GM18907 (cell line): ENCODE data around the gene BSPRY.
"Not testable (repeated sequence)": the region's sequence is repeated elsewhere in the genome, so short reads cannot be mapped to it uniquely, and the experiment has no call there.

ENCODE experiments used
- ATAC-seq: cut with Tn5 transposase; IDR thresholded peaks from one replicate; pipeline ENCODE4 v1.9.1; 2021; ENCODE audit warnings: mild to moderate bottlenecking, moderate library complexity; ENCODE audit not compliant: unreplicated experiment

The BSPRY gene

DNA sequence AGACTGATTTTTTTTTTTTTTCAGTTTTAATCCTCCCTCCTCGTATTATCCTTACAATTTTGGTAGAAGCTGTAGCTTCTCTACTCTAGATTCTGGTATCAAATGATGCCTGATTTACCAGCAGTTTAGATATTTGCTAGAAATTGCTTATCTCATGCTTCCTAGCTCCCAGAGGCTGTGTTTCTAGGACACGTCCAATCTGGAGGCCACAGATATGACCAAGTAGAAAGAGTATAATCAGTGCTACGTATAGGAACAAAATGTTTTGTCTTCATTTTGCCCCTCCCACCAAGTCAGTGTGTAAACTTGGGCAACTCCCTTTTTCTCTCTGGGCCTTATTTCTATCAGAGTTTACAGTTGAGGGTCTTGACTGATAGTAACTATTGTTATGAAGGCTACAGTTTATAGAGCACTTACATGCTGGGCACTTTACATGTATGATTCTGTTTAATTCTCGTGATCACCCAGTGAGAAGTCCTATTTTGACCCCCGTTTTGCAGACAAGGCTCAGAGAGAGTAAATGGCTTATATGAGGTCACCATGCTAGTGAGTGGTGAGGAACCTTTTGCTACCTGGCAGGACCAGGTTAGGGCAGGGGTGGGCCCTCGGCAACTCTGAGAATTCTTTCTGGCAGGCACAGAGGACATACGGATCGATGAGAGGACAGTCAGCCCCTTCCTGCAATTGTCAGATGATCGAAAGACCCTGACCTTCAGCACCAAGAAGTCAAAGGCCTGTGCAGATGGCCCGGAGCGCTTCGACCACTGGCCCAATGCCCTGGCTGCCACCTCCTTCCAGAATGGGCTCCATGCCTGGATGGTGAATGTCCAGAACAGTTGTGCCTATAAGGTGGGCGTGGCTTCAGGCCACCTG, 19.9 kb downstream of the BSPRY start:
- no peak for ATAC-seq

DNA sequence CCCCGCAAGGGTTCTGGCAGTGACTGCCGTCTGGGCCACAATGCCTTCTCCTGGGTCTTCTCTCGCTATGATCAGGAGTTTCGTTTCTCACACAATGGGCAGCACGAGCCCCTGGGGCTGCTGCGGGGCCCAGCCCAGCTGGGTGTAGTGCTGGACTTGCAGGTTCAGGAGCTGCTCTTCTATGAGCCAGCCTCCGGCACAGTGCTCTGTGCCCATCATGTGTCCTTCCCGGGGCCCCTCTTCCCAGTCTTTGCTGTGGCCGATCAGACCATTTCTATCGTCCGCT, 20.5 kb downstream of the BSPRY start:
- no peak for ATAC-seq

DNA sequence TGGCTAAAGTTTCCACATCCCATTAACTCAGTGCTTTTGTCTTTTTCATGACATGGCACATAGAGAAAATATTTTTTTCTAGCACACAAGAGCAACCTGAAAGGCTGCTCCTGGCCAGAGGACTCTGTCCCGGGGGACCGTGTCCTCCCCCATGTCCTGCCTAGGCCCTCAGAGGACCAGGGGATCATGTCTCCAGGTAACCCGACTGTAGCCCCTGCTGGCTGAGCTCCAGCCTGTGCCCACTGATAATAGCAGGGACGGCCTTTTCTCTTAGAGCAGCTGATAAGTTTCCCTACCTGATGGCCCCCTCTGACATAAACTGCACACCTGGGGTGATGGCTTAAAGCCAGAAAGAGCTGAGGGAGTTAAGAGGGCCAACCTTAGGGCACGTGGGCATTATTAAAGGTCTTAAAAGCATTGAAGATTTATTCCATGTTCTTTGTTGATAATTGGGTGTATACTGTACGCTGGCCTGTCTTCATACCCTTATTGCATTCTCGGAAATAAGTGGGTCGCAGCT, 21.5 kb downstream of the BSPRY start:
- ATAC-seq, result no peak

DNA sequence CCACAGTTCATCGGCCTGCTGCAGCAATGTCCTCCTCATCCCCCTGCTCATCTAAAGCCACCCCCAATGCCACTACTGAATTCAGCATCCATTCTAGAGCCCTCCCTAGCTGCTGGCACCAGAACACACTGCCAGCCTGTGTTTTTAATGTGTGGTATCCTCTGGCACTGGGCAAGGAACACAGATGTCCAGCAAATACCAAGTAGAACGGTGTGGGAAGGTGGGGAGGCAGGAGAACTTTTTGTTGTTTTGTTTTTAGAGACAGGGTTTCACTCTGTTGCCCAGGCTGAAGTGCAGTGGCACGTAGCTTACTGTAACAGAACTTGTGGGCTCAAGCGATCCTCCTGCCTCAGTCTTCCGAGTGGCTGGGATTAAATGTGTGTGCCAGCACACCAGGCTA, 22.7 kb downstream of the BSPRY start:
- ATAC-seq, result no peak

DNA sequence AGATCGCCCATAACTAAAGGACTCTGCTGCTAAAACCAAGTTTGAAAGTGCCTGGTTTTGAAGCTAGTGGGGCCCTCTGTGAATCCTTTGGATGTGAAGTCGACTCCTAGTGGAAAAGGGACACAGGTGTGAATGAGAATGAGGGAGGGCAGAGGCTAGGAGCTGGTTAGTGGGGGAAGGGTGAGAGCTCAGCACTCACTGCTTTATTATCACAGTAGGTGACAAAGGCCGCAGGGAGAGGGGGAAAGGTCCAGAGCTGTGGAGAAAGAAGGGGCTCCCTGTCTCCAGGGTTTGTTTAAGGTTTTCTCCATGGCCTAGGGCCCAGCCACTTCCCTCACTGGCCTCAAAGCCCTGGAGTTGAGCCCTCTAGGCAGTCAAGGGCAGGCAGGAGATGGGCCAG, 23.9 kb downstream of the BSPRY start:
- ATAC-seq, result no peak

DNA sequence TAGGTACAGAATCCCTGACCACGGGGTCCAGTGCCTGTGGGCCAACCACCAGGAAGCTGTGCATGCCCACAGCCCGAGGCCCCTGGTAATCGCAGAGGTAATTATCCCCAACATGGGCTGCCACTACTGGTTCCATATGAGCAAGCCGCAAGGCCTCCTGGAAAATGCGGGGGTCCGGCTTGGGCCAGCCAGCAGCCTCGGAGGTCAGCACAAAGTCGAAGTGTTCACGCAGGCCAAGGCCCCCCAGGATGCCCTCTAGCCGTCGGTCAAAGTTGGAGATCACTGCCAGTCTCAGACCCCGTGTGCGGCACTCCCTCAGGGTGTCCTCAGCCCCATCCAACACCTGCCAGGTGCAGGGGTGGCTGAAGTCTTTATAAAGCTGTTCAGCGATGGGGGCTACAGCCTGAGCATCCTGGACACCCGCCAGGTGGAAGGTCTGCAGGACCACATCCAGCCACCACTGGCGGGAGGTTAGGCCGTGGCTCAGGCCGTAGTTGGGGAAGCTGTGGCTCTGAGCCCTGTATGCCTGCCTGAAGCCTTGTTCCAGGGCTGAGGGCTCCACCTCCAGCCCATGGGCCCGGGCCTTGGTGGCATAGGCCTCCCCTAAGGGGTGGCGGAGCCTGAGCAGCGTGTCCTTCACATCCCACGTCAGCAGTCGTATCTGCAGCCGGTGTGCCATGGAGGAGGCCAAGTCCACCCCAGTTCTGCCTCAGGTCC, 24.5 kb downstream of the BSPRY start:
- ATAC-seq, result no peak

DNA sequence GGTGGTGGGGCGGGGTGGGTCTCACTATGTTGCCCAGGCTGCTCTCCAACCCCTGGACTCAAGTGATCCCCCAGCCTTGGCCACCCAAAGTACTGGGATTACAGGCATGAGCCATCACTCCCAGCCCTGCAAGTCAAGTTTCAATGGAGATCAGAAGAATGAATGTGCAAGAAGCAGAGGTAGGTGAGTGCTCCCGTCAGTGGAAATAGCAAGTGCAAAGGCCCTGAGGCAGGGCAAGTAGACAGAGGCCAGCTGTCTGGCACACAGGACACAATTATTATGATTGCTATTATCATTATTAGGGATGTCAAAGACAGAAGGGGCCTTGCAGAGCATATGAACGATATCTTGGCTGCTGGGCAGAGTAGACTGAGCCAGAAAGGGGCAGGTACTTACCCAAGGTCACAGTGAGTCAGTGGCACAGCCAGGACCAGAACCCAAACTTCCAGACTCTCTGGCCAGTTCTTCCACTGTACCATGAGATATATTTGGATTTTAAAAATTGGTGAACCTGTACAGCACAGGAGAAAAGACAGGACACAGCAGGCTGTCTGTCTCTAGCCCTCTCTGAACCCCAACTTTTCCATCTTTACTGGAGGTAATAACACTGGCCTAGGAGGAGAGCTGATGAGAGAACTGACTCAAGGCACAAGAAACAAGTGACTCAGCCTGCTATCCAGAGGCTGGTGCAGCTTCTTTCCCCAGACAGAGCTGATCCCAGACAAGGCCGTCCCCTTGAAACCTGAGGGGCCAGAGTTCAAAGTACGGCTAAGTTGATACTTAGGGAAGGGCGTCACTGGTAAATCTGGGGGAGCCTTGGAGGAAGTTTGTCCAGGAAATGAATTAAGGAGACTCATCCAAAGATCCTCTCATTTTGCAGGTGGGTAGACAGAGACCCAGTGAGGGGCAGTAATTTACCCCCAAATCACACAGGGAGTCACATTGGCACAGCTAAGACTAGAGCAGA, 26.0 kb downstream of the BSPRY start:
- ATAC-seq, result no peak

DNA sequence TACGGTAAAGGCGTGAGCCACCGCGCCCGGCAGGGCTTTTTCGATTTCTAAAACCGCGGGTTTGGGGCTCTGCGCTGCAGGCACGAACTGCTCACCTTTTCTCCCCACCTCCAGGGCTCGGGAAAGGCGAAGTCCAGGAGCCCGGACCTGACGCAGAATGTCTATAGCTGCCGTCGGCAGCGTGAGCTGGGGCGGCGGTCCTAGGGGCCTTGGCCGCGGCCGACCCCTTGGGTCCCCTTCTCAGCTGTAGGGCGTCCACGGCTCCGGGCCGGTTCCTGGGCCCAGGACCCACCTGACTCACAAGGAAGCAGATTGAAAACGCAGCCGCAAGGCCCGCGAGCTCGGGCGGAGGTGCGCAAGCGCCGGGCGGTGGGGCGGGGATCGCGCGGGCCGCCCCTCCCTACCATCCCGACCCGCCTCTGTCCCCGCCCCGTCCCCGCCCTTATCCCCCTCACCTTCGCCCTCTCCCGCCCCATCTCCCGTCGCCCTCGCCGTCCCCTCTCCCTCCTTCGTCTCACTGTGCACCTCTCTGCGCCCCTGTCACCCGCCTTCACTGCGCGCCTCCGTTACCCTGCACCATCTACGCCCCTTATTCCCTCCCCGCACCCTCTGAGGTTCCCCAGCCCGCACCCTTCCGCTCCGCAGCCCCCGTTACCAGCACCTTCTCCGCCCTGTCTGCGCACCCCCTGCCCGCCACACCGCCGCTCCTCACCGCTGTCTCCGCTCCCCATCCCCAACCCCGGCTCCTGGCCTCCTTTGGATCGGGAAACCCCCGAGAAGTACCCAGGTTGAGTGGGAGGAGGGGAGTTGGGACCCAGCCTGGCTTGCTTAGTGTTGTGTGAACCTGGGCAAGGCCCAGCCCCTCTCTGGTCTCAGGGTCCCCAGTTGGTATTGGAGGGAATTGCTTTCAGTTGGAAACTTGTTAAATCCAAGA, 27.6 kb downstream of the BSPRY start, which contains the start of gene HDHD3:
TSS of gene HDHD3 (minus strand) at position 353 of the 934 bp plus-strand sequence. CDS start 2,632 bp downstream, outside the sequence.
- ATAC-seq, result peak; percentile 82

DNA sequence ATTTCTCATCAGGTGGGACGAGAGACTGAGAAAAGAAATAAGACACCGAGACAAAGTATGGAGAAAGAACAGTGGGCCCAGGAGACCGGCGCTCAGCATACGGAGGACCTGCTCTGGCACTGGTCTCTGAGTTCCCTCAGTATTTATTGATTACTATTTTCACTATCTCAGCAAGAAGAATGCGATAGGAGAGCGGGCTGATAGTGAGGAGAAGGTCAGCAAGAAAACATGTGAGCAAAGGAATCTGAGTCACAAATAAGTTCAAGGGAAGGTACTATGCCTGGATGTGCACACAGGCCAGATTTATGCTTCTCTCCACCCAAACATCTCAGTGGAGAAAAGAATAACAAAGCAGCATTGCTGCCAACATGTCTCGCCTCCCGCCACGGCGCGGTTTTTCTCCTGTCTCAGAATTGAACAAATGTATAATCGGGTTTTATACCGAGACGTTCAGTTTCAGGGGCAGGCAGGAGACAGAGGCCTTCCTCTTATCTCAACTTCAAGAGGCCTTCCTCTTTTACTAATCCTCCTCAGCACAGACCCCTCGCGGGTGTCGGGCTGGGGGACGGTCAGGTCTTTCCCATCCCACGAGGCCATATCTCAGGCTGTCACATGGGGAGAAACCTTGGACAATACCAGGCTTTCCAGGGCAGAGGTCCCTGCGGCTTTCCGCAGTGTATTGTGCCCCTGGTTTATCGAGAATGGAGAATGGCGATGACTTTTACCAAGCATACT, 29.9 kb downstream of the BSPRY start:
- not testable (repeated sequence) for ATAC-seq

DNA sequence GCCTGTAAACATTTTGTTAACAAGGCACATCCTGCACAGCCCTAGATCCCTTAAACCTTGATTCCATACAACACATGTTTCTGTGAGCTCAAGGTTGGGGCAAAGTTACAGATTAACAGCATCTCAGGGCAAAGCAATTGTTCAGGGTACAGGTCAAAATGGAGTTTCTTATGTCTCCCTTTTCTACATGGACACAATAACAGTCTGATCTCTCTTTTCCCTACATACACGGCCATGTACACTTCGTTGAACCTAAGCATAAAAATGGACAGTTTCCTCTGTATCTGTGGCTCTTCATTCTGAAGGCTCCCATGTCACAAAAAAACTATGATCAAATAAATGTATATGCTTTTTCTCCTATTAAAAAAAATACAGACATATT, 30.5 kb downstream of the BSPRY start:
- ATAC-seq, result not testable (repeated sequence)

DNA sequence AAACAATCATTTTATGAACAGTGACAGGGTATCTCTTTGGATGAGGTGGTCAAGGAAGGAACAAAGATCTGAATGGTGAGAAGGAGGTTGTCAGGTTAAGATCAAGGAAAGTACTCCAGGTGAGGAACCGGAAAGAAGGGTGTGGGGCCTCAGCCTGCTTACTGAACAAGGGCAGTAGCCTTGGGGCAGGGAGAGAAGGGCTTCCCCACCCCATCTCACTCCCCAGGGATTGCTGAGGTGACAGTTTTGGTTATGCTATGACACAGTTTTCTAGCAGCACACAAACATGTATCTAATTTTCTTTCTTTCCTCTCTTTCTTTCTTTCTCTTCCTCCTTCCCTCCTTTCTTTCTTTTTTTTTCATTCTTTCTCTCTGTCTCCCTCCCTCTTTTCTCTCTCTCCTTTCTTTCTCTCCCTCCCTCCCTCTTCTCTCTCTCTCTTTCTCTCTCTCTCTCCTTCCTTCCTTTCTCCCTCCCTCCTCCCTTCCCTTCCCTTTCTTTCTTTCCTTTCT, 31.6 kb downstream of the BSPRY start:
- ATAC-seq, result peak; percentile 66

DNA sequence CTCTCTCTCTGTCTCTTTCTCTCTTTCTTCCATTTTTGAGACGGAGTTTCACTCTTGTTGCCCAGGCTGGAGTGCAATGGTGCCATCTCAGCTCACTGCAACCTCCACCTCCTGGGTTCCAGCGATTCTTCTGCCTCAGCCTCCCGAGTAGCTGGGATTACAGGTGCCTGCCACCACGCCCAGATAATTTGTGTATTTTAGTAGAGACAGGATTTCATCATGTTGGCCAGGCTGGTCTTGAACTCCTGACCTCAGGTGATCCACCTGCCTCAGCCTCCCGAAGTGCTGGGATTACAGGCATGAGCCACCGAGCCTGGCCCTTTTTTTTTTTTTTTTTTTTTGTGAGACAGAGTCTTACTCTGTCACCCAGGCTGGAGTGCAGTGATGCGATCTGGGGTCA, 32.1 kb downstream of the BSPRY start:
- ATAC-seq, result not testable (repeated sequence)

DNA sequence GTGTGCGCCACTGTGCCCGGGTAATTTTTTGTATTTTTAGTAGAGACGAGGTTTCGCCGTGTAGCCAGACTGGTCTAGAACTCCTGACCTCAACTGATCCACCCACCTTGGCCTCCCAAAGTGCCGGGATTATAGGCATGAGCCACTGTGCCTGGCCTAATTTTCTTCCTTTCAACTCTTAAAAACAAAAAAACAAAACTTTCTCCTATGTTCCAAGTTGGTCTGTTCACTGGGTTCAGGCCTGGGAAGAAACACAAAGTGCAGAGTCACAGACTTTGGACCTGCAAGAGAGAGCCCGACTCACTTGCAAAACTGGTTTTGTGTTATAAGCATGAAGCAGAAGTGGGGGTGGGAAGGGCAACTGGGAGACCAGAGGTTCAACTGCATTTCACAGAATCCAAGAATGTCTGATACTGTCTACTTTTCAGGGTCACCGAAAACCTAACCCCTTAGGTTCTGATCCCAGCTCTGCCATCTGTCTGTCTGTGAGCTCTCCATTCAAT, 32.6 kb downstream of the BSPRY start:
- no peak for ATAC-seq

DNA sequence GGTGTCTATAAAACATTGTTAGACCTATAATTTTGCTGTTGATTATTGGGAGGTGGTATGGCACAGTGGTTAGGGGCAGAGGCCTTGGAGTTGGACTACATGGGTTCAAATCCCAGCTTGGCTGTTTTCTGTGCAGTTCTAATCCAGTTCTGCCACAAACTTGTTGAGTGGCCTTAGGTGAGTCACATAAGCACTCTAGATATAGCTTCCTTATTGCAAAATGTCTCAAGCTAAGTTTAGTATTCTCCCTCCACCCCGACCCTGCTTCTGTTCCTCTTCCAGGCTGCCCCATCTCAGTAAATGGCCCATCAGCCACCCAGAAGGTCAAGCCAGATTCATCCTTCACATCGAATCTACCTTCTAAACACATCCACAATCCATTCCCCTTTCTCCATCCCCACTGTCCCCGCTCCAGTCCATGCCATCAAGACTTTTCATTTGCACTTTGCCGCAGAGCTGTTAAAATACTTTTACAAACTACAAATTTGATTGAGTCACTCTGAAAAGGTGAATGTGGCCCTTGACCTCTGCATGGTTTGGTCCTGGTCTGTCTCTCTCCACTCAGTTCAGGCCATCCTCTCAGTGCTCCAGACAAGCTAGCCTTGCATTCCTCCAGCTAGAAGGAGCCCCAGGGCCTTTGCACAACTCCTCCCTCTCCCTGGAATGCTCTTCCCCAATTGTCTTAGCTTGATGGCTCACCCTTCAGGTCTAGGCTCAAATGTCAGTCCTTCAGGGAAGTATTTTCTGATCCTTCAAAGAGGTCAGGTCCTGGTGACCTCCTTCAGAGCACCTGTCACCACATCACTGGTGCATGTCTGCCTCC, 37.4 kb downstream of the BSPRY start:
- no peak for ATAC-seq

DNA sequence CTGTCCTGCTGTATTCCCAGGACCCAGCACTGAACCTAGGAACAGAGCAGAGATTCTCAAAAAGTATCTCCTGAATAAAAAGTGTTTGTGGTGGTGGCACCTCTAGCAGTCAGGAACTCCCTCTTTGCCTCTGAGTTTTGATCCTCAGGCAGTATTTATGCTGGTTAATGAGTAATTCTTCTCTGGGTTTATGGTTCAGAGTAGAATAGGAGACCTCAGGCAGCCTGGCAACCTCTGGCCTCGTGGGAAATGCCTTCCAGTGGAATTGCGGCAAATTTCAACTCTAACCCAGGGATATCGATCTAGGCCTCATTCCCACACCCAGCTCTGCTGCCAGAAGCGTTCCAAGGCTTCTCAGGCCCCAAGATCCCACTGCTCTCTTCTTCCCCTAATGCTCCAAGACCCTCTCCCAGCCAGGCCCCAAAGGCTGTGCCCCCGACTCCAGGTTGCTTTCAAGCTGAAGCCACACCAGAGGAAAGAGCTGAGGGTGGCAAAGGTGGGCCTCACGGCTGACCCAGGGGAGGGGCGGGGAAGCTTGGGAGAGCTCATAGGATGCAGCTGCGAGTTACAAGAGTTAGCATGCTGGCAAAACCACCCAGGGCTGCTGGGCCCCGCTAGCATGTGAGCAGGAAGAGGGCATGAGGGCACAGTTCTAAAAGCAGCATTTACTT, 38.4 kb downstream of the BSPRY start:
- no peak for ATAC-seq

DNA sequence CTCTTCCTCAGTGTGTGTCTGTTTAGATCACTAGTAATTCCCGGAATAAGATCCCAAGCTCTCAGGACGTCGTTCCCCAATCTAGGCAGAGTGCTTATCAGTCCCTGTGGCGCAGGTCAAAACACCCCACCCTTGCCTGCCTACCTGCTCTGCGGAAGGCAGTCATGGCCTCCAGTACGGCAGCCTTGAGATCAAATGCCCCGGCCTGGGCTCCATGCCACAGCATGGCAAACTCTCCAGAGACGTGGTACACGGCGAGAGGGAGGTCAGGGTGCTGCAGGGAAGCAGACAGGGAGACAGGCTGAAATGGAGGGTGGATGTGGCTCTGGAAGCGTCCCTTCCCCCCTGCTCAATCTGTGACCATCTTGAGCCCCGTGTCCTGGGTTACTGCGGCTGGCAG, 39.5 kb downstream of the BSPRY start:
- ATAC-seq, result no peak

DNA sequence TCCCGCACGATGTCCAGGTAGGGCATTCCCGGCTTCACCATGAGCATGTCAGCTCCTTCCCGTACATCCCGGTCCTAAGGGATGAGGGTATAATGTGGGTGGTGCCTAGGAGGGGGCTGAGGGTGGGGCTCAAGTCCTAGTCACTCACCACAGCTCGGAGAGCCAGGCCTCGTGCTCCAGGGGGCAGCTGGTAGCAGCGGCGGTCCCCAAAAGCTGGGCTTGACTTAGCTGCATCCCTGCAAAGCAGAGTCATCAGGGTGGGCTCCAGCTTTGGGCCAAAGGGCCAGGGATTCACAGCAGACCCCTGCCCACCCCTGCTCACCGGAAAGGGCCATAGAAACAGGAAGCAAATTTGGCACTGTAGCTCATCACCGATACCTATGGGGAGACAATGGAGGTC, 40.1 kb downstream of the BSPRY start:
- no peak for ATAC-seq
